ENCODE measurements around the gene LEAP2.

The LEAP2 gene

DNA sequence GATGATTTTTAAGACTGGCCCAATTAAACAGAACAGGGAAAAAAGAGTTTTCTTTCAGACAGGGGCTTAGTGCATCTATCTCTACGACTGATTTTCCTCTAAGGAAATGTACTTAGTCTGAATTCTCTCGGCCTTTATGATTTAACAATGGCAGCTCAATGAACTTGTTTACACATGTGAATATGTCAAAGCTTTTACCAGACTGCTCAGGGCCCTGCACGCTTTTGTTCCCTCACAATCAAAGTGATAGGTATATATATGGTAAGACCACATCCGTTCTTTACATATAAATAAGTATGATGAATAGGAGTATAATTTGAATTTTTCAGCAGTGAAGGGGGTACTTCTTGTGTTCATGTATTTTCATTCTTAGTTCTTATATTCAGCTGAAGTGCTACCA, 27.6 kb downstream of the LEAP2 start:
- CTCF ChIA-PET = interaction anchor here (0.6 kb wide), 1 partner anchor 19 kb away, joined by 3 read pairs; no protein-coding TSS in a partner anchor
- no peak overlapping the region for H3K27ac ChIP-seq (ENCODE audit: extremely low read depth, low read depth, low read length)
- H3K4me1 ChIP-seq (ENCODE audit: control insufficient read depth, insufficient read depth, low read length) = no peaks in the 10 kb centered on the region
- H3K9me3 ChIP-seq (ENCODE audit: control insufficient read depth, insufficient read depth, low read depth, low read length) = no peaks in the 10 kb centered on the region
- POLR2A ChIA-PET = no interaction called here
- no peak for TF ChIP-seq ZBTB8A (tag by site-specific recombination; IDR thresholded peaks at IDR 0.05)
- TF ChIP-seq ZNF335 (tag by site-specific recombination; conservative IDR thresholded peaks at IDR 0.05) = no peak
- TF ChIP-seq ZNF146 (tag by site-specific recombination; IDR thresholded peaks at IDR 0.05) = no peak
- TF ChIP-seq MZF1 (tag by site-specific recombination; IDR thresholded peaks at IDR 0.05; ENCODE audit: borderline replicate concordance) = no peak
- no peak for TF ChIP-seq ZSCAN16 (tag by site-specific recombination; IDR thresholded peaks at IDR 0.05)
- no peak for TF ChIP-seq ZNF530 (tag by site-specific recombination; IDR thresholded peaks at IDR 0.05; ENCODE audit: low read depth)
- TF ChIP-seq, protein P1, sequence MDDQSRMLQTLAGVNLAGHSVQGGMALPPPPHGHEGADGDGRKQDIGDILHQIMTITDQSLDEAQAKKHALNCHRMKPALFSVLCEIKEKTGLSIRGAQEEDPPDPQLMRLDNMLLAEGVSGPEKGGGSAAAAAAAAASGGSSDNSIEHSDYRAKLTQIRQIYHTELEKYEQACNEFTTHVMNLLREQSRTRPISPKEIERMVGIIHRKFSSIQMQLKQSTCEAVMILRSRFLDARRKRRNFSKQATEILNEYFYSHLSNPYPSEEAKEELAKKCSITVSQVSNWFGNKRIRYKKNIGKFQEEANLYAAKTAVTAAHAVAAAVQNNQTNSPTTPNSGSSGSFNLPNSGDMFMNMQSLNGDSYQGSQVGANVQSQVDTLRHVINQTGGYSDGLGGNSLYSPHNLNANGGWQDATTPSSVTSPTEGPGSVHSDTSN (CRISPR knock-in tag; IDR thresholded peaks at IDR 0.05) = no peak
- no peak for TF ChIP-seq SP7 (tag by site-specific recombination; IDR thresholded peaks at IDR 0.05)
- no peak for TF ChIP-seq ZNF624 (tag by site-specific recombination; IDR thresholded peaks at IDR 0.05)
- no peak for TF ChIP-seq SCRT2 (tag by site-specific recombination; IDR thresholded peaks at IDR 0.05)
- TF ChIP-seq, protein P2, sequence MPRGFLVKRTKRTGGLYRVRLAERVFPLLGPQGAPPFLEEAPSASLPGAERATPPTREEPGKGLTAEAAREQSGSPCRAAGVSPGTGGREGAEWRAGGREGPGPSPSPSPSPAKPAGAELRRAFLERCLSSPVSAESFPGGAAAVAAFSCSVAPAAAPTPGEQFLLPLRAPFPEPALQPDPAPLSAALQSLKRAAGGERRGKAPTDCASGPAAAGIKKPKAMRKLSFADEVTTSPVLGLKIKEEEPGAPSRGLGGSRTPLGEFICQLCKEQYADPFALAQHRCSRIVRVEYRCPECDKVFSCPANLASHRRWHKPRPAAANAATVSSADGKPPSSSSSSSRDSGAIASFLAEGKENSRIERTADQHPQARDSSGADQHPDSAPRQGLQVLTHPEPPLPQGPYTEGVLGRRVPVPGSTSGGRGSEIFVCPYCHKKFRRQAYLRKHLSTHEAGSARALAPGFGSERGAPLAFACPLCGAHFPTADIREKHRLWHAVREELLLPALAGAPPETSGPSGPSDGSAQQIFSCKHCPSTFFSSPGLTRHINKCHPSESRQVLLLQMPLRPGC (tag by site-specific recombination; IDR thresholded peaks at IDR 0.05) = no peak
- TF ChIP-seq, protein P3, sequence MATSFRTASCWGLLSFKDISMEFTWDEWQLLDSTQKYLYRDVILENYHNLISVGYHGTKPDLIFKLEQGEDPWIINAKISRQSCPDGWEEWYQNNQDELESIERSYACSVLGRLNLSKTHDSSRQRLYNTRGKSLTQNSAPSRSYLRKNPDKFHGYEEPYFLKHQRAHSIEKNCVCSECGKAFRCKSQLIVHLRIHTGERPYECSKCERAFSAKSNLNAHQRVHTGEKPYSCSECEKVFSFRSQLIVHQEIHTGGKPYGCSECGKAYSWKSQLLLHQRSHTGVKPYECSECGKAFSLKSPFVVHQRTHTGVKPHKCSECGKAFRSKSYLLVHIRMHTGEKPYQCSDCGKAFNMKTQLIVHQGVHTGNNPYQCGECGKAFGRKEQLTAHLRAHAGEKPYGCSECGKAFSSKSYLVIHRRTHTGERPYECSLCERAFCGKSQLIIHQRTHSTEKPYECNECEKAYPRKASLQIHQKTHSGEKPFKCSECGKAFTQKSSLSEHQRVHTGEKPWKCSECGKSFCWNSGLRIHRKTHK (tag by site-specific recombination; IDR thresholded peaks at IDR 0.05) = no peak
- H3K4me3 ChIP-seq (ENCODE audit: low read depth, low read length) = no peak overlapping the region
- peaks cover 50 to 64% of the 10 kb centered on the region in 2 experiments for H3K36me3 ChIP-seq (ENCODE audit: control insufficient read depth in 2 of 2, insufficient read depth in 1 of 2, low read length in 2 of 2)

DNA sequence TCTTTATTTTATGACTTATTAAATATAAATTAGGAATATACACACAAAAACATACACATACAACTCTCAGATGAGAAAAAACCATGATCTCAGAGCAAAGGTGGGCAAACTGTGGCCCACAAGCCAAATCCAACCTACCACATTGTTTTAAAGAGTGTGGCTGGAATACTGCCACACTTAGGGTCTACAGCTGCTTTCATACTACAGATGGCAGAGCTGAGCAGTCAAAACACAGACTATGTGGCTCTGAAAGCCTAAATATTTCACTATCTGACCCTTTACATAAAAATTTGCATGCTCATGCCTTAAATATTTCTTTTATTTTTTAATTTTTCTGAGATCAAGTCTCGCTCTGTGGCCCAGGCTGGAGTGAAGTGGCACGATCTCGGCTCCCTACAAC, 28.3 kb downstream of the LEAP2 start:
- POLR2A ChIA-PET = no interaction called here
- Histone ChIP-seq H3K4me3 (ENCODE audit: low read depth, low read length) (no peak overlapping the region), H3K36me3 (ENCODE audit: control insufficient read depth in 2 of 2, insufficient read depth in 1 of 2, low read length in 2 of 2) (peaks cover 50 to 57% of the 10 kb centered on the region in 2 experiments), H3K4me1 (ENCODE audit: control insufficient read depth, insufficient read depth, low read length) (no peaks in the 10 kb centered on the region), H3K27ac (ENCODE audit: extremely low read depth, low read depth, low read length) (no peak overlapping the region), H3K9me3 (ENCODE audit: control insufficient read depth, insufficient read depth, low read depth, low read length) (no peaks in the 10 kb centered on the region)
- CTCF ChIA-PET = interaction anchor here (0.7 kb wide), 2 partner anchors 34 to 1133 kb away, joined by 3 to 5 read pairs; no protein-coding TSS in a partner anchor
- TF ChIP-seq ZBTB7A (tag by site-specific recombination; IDR thresholded peaks at IDR 0.05; ENCODE audit: low read depth) (no peak), WT1 (tag by site-specific recombination; IDR thresholded peaks at IDR 0.05) (no peak), ZNF777 (tag by site-specific recombination; IDR thresholded peaks at IDR 0.05; ENCODE audit: borderline replicate concordance) (no peak), OSR2 (tag by site-specific recombination; IDR thresholded peaks at IDR 0.05) (no peak), ZNF837 (tag by site-specific recombination; IDR thresholded peaks at IDR 0.05) (no peak), ZSCAN23 (tag by site-specific recombination; IDR thresholded peaks at IDR 0.05) (no peak), ZNF768 (tag by site-specific recombination; IDR thresholded peaks at IDR 0.05) (no peak)
- TF ChIP-seq, protein P4, sequence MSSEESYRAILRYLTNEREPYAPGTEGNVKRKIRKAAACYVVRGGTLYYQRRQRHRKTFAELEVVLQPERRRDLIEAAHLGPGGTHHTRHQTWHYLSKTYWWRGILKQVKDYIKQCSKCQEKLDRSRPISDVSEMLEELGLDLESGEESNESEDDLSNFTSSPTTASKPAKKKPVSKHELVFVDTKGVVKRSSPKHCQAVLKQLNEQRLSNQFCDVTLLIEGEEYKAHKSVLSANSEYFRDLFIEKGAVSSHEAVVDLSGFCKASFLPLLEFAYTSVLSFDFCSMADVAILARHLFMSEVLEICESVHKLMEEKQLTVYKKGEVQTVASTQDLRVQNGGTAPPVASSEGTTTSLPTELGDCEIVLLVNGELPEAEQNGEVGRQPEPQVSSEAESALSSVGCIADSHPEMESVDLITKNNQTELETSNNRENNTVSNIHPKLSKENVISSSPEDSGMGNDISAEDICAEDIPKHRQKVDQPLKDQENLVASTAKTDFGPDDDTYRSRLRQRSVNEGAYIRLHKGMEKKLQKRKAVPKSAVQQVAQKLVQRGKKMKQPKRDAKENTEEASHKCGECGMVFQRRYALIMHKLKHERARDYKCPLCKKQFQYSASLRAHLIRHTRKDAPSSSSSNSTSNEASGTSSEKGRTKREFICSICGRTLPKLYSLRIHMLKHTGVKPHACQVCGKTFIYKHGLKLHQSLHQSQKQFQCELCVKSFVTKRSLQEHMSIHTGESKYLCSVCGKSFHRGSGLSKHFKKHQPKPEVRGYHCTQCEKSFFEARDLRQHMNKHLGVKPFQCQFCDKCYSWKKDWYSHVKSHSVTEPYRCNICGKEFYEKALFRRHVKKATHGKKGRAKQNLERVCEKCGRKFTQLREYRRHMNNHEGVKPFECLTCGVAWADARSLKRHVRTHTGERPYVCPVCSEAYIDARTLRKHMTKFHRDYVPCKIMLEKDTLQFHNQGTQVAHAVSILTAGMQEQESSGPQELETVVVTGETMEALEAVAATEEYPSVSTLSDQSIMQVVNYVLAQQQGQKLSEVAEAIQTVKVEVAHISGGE (tag by site-specific recombination; conservative IDR thresholded peaks at IDR 0.05; ENCODE audit: low read depth) = no peak
- TF ChIP-seq, protein P5, sequence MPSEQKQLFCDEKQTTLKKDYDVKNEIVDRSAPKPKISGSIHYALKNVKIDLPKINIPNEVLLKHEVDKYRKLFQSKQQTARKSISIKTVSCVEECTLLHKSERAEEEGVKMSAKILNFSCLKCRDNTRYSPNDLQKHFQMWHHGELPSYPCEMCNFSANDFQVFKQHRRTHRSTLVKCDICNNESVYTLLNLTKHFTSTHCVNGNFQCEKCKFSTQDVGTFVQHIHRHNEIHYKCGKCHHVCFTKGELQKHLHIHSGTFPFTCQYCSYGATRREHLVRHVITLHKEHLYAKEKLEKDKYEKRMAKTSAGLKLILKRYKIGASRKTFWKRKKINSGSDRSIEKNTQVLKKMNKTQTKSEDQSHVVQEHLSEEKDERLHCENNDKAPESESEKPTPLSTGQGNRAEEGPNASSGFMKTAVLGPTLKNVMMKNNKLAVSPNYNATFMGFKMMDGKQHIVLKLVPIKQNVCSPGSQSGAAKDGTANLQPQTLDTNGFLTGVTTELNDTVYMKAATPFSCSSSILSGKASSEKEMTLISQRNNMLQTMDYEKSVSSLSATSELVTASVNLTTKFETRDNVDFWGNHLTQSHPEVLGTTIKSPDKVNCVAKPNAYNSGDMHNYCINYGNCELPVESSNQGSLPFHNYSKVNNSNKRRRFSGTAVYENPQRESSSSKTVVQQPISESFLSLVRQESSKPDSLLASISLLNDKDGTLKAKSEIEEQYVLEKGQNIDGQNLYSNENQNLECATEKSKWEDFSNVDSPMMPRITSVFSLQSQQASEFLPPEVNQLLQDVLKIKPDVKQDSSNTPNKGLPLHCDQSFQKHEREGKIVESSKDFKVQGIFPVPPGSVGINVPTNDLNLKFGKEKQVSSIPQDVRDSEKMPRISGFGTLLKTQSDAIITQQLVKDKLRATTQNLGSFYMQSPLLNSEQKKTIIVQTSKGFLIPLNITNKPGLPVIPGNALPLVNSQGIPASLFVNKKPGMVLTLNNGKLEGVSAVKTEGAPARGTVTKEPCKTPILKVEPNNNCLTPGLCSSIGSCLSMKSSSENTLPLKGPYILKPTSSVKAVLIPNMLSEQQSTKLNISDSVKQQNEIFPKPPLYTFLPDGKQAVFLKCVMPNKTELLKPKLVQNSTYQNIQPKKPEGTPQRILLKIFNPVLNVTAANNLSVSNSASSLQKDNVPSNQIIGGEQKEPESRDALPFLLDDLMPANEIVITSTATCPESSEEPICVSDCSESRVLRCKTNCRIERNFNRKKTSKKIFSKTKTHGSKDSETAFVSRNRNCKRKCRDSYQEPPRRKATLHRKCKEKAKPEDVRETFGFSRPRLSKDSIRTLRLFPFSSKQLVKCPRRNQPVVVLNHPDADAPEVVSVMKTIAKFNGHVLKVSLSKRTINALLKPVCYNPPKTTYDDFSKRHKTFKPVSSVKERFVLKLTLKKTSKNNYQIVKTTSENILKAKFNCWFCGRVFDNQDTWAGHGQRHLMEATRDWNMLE (tag by site-specific recombination; conservative IDR thresholded peaks at IDR 0.05; ENCODE audit: low read depth) = no peak
- TF ChIP-seq, protein P6, sequence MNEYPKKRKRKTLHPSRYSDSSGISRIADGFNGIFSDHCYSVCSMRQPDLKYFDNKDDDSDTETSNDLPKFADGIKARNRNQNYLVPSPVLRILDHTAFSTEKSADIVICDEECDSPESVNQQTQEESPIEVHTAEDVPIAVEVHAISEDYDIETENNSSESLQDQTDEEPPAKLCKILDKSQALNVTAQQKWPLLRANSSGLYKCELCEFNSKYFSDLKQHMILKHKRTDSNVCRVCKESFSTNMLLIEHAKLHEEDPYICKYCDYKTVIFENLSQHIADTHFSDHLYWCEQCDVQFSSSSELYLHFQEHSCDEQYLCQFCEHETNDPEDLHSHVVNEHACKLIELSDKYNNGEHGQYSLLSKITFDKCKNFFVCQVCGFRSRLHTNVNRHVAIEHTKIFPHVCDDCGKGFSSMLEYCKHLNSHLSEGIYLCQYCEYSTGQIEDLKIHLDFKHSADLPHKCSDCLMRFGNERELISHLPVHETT (tag by site-specific recombination; IDR thresholded peaks at IDR 0.05) = no peak
